Activated CD4-positive, CD25-positive, alpha-beta regulatory T cell treated with anti-CD3 and anti-CD28 coated beads, Interleukin-2, amount 50 U/mL, for 16 hours (primary cell): Measurements from ENCODE around the gene SF3B6.
"Not testable (repeated sequence)": the region's sequence is repeated elsewhere in the genome, so short reads cannot be mapped to it uniquely, and the experiment has no call there.

ENCODE experiments used
- DNase-seq: peaks from one replicate; pipeline ENCODE4 v3.0.0-alpha.2; 2020; ENCODE audit warnings: low read depth, low spot score

SF3B6 gene

GRCh38 chr2:24050041-24050979 is 25.8 kb downstream of the SF3B6 start:
- no peak for DNase-seq

- no peak for DNase-seq
Measured at GRCh38 chr2:24049485-24050021, 26.6 kb downstream of the SF3B6 start, which contains the start of gene FKBP1B. Gene FKBP1B, plus strand, starts transcription at chr2:24049741. Its CDS starts 109 bp downstream, at chr2:24049850.

GRCh38 chr2:24048769-24049484 is 27.2 kb downstream of the SF3B6 start:
- no peak for DNase-seq

GRCh38 chr2:24047703-24048033 is 28.5 kb downstream of the SF3B6 start:
- DNase-seq, result no peak

- peak; percentile 91 for DNase-seq
Measured at GRCh38 chr2:24046930-24047702, 29.0 kb downstream of the SF3B6 start, which contains the start of gene WDCP. Gene WDCP, minus strand, starts transcription at chr2:24047391. Its CDS starts 7,897 bp downstream, at chr2:24039494.

- DNase-seq, result no peak
Measured at GRCh38 chr2:24046599-24046929, 29.6 kb downstream of the SF3B6 start.

- no peak for DNase-seq
Measured at GRCh38 chr2:24045511-24046508, 30.3 kb downstream of the SF3B6 start.

GRCh38 chr2:24043133-24043532 is 33.0 kb downstream of the SF3B6 start:
- not testable (repeated sequence) for DNase-seq

GRCh38 chr2:24040511-24040910 is 35.6 kb downstream of the SF3B6 start:
- no peak for DNase-seq

GRCh38 chr2:24038786-24039499 is 37.2 kb downstream of the SF3B6 start:
- no peak for DNase-seq

- DNase-seq, result no peak
Measured at GRCh38 chr2:24026233-24026632, 49.9 kb downstream of the SF3B6 start.

GRCh38 chr2:24024996-24025663 is 51.0 kb downstream of the SF3B6 start:
- no peak for DNase-seq

- DNase-seq, result no peak
Measured at GRCh38 chr2:24024018-24024417, 52.1 kb downstream of the SF3B6 start.

GRCh38 chr2:24022975-24023575 is 53.1 kb downstream of the SF3B6 start:
- no peak for DNase-seq

GRCh38 chr2:24022324-24022974 is 53.7 kb downstream of the SF3B6 start:
- DNase-seq, result no peak

GRCh38 chr2:24021122-24021998 is 54.8 kb downstream of the SF3B6 start:
- DNase-seq, result no peak

GRCh38 chr2:24020244-24020643 is 55.9 kb downstream of the SF3B6 start:
- no peak for DNase-seq
